Mesenteric fat pad (tissue), 1 donor: ENCODE measurements around the gene DLX5. TPM values are rescaled to one million over a fixed set of nuclear protein-coding genes. Genes with fewer than 3 reads are reported as not detected.

Experiments used
- DNase-seq: peaks from one replicate; pipeline ENCODE4 v3.0.0-alpha.2; 2020; ENCODE audit warnings: low spot score
- total RNA-seq: library from RNA; stranded (reverse); fragmentation: NEBNext Ultra II Directional; extraction: Animal tissue kit (Norgen Biotek cat#: 25700); gene quantifications from one replicate; pipeline ENCODE4 v1.2.1, GENCODE V29; 2021
- donor health status: DM: yes; HTN: yes; CAD: no.

DLX5 gene
- total RNA-seq, 1 donor from 2014 or later: 0.22 TPM

- DNase-seq: no peak
Observed at GRCh38 chr7:97018791-97019531, 5.7 kb downstream of the DLX5 start.

GRCh38 chr7:97018126-97018601, 6.5 kb downstream of the DLX5 start:
- DNase-seq: no peak

GRCh38 chr7:97017192-97018125, 7.2 kb downstream of the DLX5 start:
- no peak for DNase-seq

- DNase-seq: no peak
Observed at GRCh38 chr7:97016381-97017191, 8.0 kb downstream of the DLX5 start.

- no peak for DNase-seq
Observed at GRCh38 chr7:97015756-97016380, 8.8 kb downstream of the DLX5 start.

GRCh38 chr7:97015279-97015678, 9.4 kb downstream of the DLX5 start:
- no peak for DNase-seq

- no peak for DNase-seq
Observed at GRCh38 chr7:97014145-97014750, 10.4 kb downstream of the DLX5 start.

- no peak for DNase-seq
Observed at GRCh38 chr7:97013845-97014134, 10.8 kb downstream of the DLX5 start.

- no peak for DNase-seq
Observed at GRCh38 chr7:97013134-97013844, 11.3 kb downstream of the DLX5 start.

- DNase-seq: no peak
Observed at GRCh38 chr7:97012365-97013133, 12.1 kb downstream of the DLX5 start.

GRCh38 chr7:97011536-97012364, 12.9 kb downstream of the DLX5 start:
- no peak for DNase-seq

- no peak for DNase-seq
Observed at GRCh38 chr7:97011104-97011503, 13.5 kb downstream of the DLX5 start.

GRCh38 chr7:97009753-97010732, 14.6 kb downstream of the DLX5 start:
- no peak for DNase-seq

- no peak for DNase-seq
Observed at GRCh38 chr7:97008275-97008917, 16.2 kb downstream of the DLX5 start.

GRCh38 chr7:97007583-97007861, 17.1 kb downstream of the DLX5 start:
- DNase-seq: no peak

GRCh38 chr7:97006816-97007582, 17.6 kb downstream of the DLX5 start:
- DNase-seq: no peak
